ENCODE results near the gene WDR45B. TPM values are rescaled to one million over a fixed set of nuclear protein-coding genes. Genes with fewer than 3 reads are reported as not detected.

WDR45B gene
- total and polyA plus RNA-seq, 2 donors (not counting 3 experiments of a cell fraction or from before 2014, with no cell fraction given), result 62.0 to 76.7 TPM

GRCh38 chr17:82665217-82665616 is 17.0 kb upstream of the WDR45B start:
- intact Hi-C loops (cut with micrococcal nuclease) (no loop called here), dilution Hi-C loops (cut with MboI; ENCODE audit: extremely low pct_ligation_motif_present, low sequenced_read_pairs) (no loop called here)
- H2AFZ ChIP-seq (ENCODE audit: low read depth, low read length), result no peak overlapping the region
- H3K4me1 ChIP-seq (ENCODE audit: control insufficient read depth, extremely low read depth, insufficient read depth, low read length), result no peaks in the 10 kb centered on the region
- BruUV-seq (replicated peaks), result no TSS peak
- TF ChIP-seq FOS (IDR thresholded peaks at IDR 0.05; ENCODE audit: borderline replicate concordance, insufficient read depth, low read length), result no peak
- TF ChIP-seq EZH2 (IDR thresholded peaks at IDR 0.05; ENCODE audit: borderline replicate concordance, low read depth, low read length, severe bottlenecking), result no peak
- TF ChIP-seq MAX (IDR thresholded peaks at IDR 0.05; ENCODE audit: insufficient read depth, insufficient read length), result no peak
- TF ChIP-seq MYC (IDR thresholded peaks at IDR 0.05; ENCODE audit: low read depth, low read length), result no peak
- TF ChIP-seq POLR2AphosphoS5 (IDR thresholded peaks at IDR 0.05; ENCODE audit: insufficient read depth, low read depth, low read length), result no peak
- no peak overlapping the region for H3K9ac ChIP-seq (replicated peaks; ENCODE audit: extremely low read depth, insufficient read depth, low read length)
- ChIA-PET CTCF (no interaction called here), POLR2A (no interaction called here)
- DNase-seq (ENCODE audit: low read depth, low spot score) (no peak), FAIRE-seq (no peak)
- H3K4me2 ChIP-seq (ENCODE audit: insufficient read depth, low read length), result no peak overlapping the region
- H3K27ac ChIP-seq (ENCODE audit: insufficient read depth, low read depth, low read length), result no peak overlapping the region
- no peaks in the 10 kb centered on the region for H4K20me1 ChIP-seq (replicated peaks; ENCODE audit: control insufficient read depth, extremely low read depth, insufficient read depth, low read length)
- no peaks in the 10 kb centered on the region for H3K9me1 ChIP-seq (replicated peaks; ENCODE audit: control insufficient read depth, extremely low read depth, insufficient read depth, low read length)
- H3K36me3 ChIP-seq (ENCODE audit: control insufficient read depth in 2 of 2, extremely low read depth in 1 of 2, insufficient read depth in 2 of 2, low read length in 2 of 2), result no peaks in the 10 kb centered on the region
- no peaks in the 10 kb centered on the region for H3K79me2 ChIP-seq (ENCODE audit: control insufficient read depth, insufficient read depth, low read length)
- H3K27me3 ChIP-seq (ENCODE audit: control insufficient read depth in 2 of 2, insufficient read depth in 2 of 2, low read length in 2 of 2), result no peaks in the 10 kb centered on the region
- H3K4me3 ChIP-seq (replicated peaks in 1 of 3; ENCODE audit: insufficient read depth in 1 of 3, low read depth in 1 of 3, low read length in 3 of 3), result no peak overlapping the region
- H3K9me3 ChIP-seq (replicated peaks; ENCODE audit: control insufficient read depth, insufficient read depth, low read length), result no peaks in the 10 kb centered on the region

GRCh38 chr17:82664701-82665182 is 16.5 kb upstream of the WDR45B start:
- Histone ChIP-seq H3K4me1 (ENCODE audit: control insufficient read depth, extremely low read depth, insufficient read depth, low read length) (no peaks in the 10 kb centered on the region), H4K20me1 (replicated peaks; ENCODE audit: control insufficient read depth, extremely low read depth, insufficient read depth, low read length) (no peaks in the 10 kb centered on the region), H3K9me1 (replicated peaks; ENCODE audit: control insufficient read depth, extremely low read depth, insufficient read depth, low read length) (no peaks in the 10 kb centered on the region), H3K27me3 (ENCODE audit: control insufficient read depth in 2 of 2, insufficient read depth in 2 of 2, low read length in 2 of 2) (no peaks in the 10 kb centered on the region), H3K9ac (replicated peaks; ENCODE audit: extremely low read depth, insufficient read depth, low read length) (no peak overlapping the region), H2AFZ (ENCODE audit: low read depth, low read length) (no peak overlapping the region), H3K9me3 (replicated peaks; ENCODE audit: control insufficient read depth, insufficient read depth, low read length) (no peaks in the 10 kb centered on the region), H3K36me3 (ENCODE audit: control insufficient read depth in 2 of 2, extremely low read depth in 1 of 2, insufficient read depth in 2 of 2, low read length in 2 of 2) (no peaks in the 10 kb centered on the region), H3K27ac (ENCODE audit: insufficient read depth, low read depth, low read length) (no peak overlapping the region), H3K4me2 (ENCODE audit: insufficient read depth, low read length) (no peak overlapping the region), H3K4me3 (replicated peaks in 1 of 3; ENCODE audit: insufficient read depth in 1 of 3, low read depth in 1 of 3, low read length in 3 of 3) (no peak overlapping the region), H3K79me2 (ENCODE audit: control insufficient read depth, insufficient read depth, low read length) (no peaks in the 10 kb centered on the region)
- no TSS peak for BruUV-seq (replicated peaks)
- TF ChIP-seq CTCF (IDR thresholded peaks at IDR 0.05; ENCODE audit: extremely low read depth in 1 of 2, insufficient read depth in 1 of 2, low read depth in 1 of 2, low read length in 2 of 2), result no peak
- no peak for TF ChIP-seq JUN (IDR thresholded peaks at IDR 0.05; ENCODE audit: borderline replicate concordance, insufficient read depth, insufficient read length, low read depth)
- no peak for TF ChIP-seq MYC (IDR thresholded peaks at IDR 0.05; ENCODE audit: low read depth, low read length)
- no peak for TF ChIP-seq MAX (IDR thresholded peaks at IDR 0.05; ENCODE audit: insufficient read depth, insufficient read length)
- TF ChIP-seq POLR2A (IDR thresholded peaks at IDR 0.05; ENCODE audit: low read depth, low read length), result no peak
- no peak for TF ChIP-seq POLR2AphosphoS5 (IDR thresholded peaks at IDR 0.05; ENCODE audit: insufficient read depth, low read depth, low read length)
- TF ChIP-seq FOS (IDR thresholded peaks at IDR 0.05; ENCODE audit: borderline replicate concordance, insufficient read depth, low read length), result no peak
- TF ChIP-seq EZH2 (IDR thresholded peaks at IDR 0.05; ENCODE audit: borderline replicate concordance, low read depth, low read length, severe bottlenecking), result no peak
- TF ChIP-seq GATA2 (IDR thresholded peaks at IDR 0.05; ENCODE audit: insufficient read depth, insufficient read length, low read depth, low read length), result no peak
- dilution Hi-C loops (cut with MboI; ENCODE audit: extremely low pct_ligation_motif_present, low sequenced_read_pairs) (no loop called here), intact Hi-C loops (cut with micrococcal nuclease) (no loop called here)
- ChIA-PET CTCF (no interaction called here), POLR2A (no interaction called here)
- DNase-seq (ENCODE audit: low read depth, low spot score) (no peak), FAIRE-seq (no peak)
